GM18520 (cell line): ENCODE measurements around the gene CLBA1.
"Not testable (repeated sequence)": the region's sequence is repeated elsewhere in the genome, so short reads cannot be mapped to it uniquely, and the experiment has no call there.

ENCODE experiments used
- ATAC-seq: cut with Tn5 transposase; IDR thresholded peaks from one replicate; pipeline ENCODE4 v1.9.1; 2021; ENCODE audit not compliant: unreplicated experiment

The CLBA1 gene

GRCh38 chr14:105022276-105022670, 36.7 kb downstream of the CLBA1 start:
- no peak for ATAC-seq

- no peak for ATAC-seq
Measured at GRCh38 chr14:105023144-105023543, 37.6 kb downstream of the CLBA1 start.

GRCh38 chr14:105023791-105024480, 38.3 kb downstream of the CLBA1 start:
- no peak for ATAC-seq

GRCh38 chr14:105025429-105025828, 39.8 kb downstream of the CLBA1 start:
- no peak for ATAC-seq

GRCh38 chr14:105026033-105026785, 40.6 kb downstream of the CLBA1 start:
- ATAC-seq = no peak

GRCh38 chr14:105026802-105027563, 41.4 kb downstream of the CLBA1 start:
- ATAC-seq = no peak

- not testable (repeated sequence) for ATAC-seq
Measured at GRCh38 chr14:105027718-105028117, 42.1 kb downstream of the CLBA1 start.

- no peak for ATAC-seq
Measured at GRCh38 chr14:105028251-105028927, 42.8 kb downstream of the CLBA1 start.

- ATAC-seq = no peak
Measured at GRCh38 chr14:105029402-105029801, 43.8 kb downstream of the CLBA1 start.

GRCh38 chr14:105030194-105030593, 44.6 kb downstream of the CLBA1 start:
- ATAC-seq = no peak

- ATAC-seq = no peak
Measured at GRCh38 chr14:105030836-105031396, 45.3 kb downstream of the CLBA1 start.

- not testable (repeated sequence) for ATAC-seq
Measured at GRCh38 chr14:105032451-105032901, 46.9 kb downstream of the CLBA1 start.

- ATAC-seq = not testable (repeated sequence)
Measured at GRCh38 chr14:105033412-105033900, 47.9 kb downstream of the CLBA1 start.

GRCh38 chr14:105034315-105035039, 48.9 kb downstream of the CLBA1 start:
- no peak for ATAC-seq

- not testable (repeated sequence) for ATAC-seq
Measured at GRCh38 chr14:105035616-105036015, 50.0 kb downstream of the CLBA1 start.

GRCh38 chr14:105039458-105040205, 54.0 kb downstream of the CLBA1 start:
- no peak for ATAC-seq

GRCh38 chr14:105041841-105042765, 56.5 kb downstream of the CLBA1 start:
- no peak for ATAC-seq

- ATAC-seq = no peak
Measured at GRCh38 chr14:105042813-105043212, 57.2 kb downstream of the CLBA1 start.
